HCEC 1CT (cell line): ENCODE measurements around the gene MVP.
"Not testable (repeated sequence)": the region's sequence is repeated elsewhere in the genome, so short reads cannot be mapped to it uniquely, and the experiment has no call there.

Experiments used
- DNase-seq: peaks from one replicate; pipeline ENCODE4 v3.0.0-alpha.2; 2017

Gene MVP

DNA sequence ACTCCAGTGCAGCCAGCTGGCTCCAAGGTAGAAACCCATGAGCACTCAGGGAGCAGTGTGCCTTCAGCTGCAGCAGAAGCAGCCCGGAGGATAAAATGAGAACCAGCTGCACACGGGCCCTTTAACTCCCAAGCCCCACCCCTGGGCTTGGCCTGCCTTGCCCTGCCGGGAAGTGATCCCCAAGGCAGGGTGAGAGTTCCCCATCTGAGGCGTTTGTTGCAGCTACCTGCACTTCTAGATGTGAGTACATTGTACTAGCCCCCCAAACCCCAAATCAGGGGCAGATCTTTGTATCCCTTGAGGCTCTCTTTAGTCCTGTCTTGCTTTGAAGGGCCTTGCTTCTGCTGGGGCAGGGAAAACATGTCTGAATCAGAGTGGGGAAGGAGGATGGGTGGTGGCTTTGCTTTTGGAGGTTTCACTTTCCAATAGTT, at the start of gene MVP:
Gene MVP, plus strand, starts transcription at position 192 of the 431 bp plus-strand sequence. CDS start 10,088 bp downstream, outside the sequence.
- DNase-seq = peak; percentile 74

DNA sequence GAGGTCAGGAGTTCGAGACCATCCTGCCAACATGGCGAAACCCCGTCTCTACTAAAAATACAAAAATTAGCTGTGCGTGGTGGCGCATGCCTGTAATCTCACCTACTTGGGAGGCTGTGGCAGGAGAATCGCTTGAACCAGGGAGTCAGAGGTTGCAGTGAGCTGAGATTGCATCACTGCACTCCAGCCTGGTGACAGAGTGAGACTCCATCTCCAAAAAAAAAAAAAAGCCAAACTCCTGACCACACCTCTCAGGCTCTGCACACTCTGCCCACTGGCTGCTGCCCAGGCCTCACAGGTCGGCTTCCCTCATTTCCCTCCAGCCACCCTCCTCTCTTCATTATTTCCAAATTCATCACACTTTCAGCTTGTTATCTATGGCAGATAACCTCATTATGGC, 47.9 kb upstream of the MVP start:
- DNase-seq = not testable (repeated sequence)

DNA sequence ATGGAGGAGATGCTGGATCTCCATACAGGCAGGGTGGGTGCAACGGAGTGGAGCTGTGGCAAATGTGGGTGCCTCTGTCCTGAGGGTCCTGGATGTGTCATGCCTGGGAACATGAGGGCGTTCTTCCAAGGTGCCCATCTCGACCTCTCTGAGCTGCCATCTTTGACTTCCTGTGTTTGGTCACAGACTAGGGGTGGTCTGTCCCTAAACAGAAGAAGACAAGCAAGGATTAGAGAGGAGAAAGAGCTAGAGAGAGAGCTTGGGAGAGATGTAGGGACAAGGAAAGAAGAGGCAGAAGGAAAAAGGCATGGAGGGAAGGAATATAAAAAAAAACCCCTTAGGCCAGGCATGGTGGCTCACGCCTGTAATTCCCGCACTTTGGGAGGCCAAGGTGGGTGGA, 45.5 kb upstream of the MVP start:
- no peak for DNase-seq

DNA sequence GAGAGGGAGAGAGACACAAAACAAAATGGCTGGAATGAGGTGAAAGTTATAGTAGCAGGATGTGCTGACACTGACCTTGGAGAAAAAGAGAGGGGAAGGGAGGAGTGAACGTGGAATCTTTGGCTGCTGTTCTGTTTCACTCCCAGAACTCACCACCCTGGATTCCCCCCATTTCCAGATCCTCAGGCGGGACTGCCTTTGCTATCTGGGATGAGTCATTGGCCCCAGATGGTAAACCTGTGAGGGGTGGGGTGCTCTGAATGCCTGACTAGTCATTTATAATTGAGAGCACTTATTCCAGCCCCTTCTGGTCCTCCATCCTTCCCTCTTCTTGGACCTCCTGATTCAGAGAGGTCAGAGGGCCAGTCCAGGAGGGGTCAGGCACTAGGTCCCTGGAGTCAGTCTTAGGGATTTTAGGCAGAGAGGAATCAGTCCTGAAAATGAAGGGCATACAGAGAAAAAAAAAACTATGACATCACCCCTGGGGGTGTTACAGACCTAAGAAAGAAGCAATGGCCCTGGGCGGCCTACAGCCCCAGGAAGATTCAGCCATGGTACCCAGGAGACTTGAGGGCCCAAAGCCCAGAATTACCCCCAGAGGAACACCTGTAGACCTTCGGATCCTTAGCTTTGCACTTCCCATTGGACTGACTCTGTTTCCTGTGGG, 44.4 kb upstream of the MVP start:
- DNase-seq = no peak

DNA sequence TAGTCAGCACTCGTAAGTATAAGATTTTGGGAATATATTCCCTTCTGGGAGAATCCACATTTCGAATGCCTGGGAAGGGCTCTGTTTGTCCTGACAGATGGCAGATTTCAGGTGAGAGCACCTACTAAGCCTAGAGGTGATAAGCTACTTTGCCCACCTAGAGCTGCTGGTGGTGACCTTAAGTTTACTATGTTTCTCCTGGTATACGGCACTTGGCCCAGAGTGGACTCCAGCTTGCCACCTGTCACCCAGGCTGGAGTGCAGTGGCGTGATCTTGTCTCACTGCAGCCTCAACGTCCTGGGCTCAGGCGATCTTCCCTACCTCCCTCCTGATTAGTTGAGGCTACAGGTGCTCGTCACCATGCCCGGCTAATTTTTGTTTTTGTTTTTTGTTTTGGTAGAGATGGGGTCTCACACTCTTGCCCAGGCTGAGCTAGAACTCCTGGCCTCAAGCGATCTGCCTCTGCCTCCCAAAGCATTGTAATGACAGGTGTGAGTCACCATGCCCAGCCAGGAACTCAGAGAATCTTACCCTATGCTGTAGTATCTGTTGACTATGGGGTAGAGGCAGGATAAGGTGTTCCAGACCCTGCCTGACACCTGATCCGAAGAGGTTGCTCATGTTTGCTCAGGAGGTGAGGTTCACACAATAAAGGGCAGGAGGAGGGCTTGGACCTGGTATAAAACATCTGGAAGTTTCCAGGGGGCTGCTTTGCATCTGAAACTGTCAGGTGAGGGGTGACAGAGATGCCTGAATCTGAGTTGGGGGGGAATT, 42.5 kb upstream of the MVP start, which contains the start of gene ZG16:
Gene ZG16, plus strand, starts transcription at position 681 of the 775 bp plus-strand sequence. CDS start 1,011 bp downstream, outside the sequence.
- DNase-seq = no peak

DNA sequence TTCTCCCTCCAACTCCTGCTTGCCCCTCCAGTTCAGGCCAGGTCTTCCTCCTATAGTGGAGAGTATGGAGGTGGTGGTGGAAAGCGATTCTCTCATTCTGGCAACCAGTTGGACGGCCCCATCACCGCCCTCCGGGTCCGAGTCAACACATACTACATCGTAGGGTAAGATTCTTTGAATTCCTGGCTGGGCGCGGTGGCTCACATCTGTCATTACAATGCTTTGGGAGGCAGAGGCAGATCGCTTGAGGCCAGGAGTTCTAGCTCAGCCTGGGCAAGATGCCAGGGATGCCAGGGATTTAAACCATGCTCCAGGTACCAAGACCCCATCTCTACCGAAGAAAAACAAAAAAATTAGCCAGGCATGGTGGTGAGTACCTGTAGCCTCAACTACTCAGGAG, 40.8 kb upstream of the MVP start:
- no peak for DNase-seq

DNA sequence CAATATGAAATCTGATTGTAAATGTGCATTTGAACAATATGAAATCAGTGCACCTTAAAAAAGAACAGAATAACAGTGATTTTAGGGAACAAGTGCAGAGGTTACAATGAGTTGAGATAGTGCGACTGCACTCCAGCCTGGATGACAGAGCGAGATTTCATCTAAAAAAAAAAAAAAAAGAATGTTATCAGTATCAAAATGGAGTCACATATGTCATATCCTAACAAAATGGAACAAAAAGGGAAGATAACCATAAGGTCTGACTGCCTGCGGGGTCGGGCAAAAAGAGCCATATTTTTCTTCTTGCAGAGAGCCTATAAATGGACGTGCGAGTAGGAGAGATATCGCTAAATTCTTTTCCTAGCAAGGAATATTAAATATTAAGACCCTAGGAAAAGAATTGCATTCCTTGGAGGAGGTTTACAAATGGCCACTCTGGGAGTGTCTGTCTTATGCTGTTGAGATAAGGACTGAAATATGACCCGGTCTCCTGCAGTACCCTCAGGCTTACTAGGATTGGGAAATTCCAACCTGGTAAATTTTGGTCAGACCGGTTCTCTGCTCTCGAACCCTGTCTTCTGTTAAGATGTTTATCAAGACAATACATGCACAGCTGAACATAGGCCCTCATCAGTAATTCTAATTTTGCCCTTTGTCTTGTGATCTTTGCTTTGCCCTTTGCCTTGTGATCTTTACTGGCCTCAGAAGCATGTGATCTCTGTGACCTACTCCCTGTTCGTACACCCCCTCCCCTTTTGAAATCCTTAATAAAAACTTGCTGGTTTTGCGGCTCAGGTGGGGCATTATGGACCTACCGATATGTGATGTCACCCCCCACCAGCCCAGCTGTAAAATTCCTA, 36.9 kb upstream of the MVP start:
- not testable (repeated sequence) for DNase-seq

DNA sequence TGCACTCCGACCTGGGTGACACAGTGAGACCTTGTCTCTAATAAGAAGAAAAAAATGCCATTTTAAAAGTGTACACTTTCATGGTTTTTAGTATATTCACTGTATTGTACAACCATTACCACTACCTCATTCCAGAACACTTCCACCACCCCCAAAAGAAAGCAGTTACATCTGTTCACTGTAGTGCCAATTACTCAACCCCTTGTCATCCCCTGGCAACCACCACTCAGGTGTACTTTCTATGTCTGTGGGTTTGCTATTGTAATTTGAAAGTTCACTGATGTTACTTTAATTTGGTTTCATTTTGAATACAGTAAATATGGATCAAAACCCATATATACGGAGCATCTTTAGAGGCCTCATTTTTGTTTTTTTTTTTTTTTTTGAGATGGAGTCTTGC, 36.1 kb upstream of the MVP start:
- DNase-seq = no peak

DNA sequence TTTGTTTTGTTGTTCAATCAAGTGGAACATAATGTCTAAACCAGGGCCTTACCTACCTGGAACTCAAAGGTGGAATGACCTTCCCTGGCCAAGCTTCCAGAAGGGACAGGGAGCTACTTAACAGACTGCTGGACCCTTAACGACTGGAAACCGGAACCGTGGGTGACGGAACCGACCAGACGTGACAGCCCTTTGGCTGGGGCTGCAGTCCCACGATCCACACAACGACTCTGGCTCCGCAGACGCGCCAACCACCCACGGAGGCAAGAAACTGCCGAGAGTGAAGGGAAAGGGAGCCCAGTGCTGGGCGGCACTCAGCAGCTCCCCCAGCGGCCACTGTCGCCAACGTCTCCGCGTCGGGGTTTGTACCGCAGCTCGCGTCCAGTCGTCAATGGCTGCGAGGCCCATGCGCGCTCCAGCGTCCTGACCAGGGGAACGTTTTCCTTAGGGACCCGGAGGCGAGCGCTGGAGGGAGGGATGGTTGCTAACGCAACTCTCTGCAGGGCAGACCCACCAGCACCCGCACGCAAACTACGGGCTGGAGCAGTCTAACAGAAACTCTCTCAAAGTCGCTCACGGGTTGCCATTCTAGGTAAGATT, 35.3 kb upstream of the MVP start:
- peak; percentile 32 for DNase-seq

DNA sequence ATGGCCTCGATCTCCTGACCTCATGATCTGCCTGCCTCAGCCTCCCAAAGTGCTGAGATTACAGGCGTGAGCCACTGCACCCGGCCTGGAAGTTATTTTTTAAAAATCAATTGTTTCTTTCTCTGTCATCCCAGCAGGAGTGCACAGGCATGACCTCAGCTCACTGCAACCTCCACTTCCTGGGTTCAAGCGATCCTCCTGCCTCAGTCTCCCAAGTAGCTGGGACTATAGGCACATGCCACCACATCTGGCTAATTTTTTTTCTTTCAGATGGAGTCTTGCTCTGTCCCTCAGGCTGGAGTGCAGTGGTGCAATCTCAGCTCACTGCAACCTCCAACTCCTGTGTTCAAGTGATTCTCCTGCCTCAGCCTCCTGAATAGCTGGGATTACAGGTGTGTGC, 33.1 kb upstream of the MVP start:
- DNase-seq = not testable (repeated sequence)

DNA sequence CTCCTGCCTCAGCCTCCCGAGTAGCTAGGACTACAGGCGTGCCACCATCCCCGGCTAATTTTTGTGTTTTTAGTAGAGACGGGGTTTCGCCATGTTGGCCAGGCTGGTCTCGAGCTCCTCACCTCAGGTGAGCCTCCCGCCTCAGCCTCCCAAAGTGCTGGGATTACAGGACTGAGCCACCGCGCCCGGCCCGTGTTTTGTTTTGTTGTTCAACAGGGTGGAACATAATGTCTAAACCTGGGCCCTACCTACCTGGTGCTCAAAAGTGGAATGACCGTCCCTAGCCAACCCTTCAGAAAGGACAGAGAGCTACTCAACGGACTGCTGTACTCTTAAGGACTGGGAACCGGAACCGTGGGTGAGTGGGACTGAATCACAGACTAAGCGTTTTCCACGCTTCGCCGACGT, 30.5 kb upstream of the MVP start:
- DNase-seq = no peak

DNA sequence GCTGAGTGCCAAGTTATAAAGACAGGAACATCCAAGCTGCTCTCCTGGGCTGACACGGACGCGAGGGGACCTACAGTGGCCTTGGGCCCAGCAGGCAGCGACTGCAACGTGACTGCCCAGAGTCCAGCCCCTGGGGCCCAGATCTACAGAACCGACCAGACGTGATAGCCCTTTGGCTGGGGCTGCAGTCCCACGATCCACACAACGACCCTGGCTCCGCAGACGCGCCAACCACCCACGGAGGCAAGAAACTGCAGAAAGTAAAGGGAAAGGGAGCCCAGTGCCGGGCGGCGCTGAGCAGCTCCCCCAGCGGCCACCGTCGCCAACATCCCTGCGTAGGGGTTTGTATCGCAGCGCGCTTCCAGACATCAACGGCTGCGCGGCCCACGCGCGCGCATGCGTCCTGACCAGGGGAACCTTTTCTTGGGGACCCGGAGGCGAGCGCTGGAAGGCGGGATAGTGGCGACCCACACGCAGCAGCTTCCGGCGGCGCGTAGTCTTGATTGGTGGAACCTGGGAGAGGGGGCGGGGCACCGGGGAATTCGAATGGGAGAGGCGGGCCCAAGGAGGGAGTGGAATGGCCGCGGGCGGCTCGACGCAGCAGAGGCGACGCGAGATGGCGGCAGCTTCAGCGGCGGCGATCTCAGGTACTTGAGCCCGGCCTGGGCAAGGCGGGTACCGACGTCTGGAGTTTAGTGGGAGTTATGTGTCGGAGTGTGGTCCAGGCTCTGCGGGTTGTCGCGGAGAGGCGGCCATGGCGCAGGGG, 29.9 kb upstream of the MVP start, which contains the start of gene KIF22:
Gene KIF22, plus strand, starts transcription at position 569 of the 766 bp plus-strand sequence. Its CDS starts 9 bp downstream, at position 578.
- peak; percentile 98 for DNase-seq

DNA sequence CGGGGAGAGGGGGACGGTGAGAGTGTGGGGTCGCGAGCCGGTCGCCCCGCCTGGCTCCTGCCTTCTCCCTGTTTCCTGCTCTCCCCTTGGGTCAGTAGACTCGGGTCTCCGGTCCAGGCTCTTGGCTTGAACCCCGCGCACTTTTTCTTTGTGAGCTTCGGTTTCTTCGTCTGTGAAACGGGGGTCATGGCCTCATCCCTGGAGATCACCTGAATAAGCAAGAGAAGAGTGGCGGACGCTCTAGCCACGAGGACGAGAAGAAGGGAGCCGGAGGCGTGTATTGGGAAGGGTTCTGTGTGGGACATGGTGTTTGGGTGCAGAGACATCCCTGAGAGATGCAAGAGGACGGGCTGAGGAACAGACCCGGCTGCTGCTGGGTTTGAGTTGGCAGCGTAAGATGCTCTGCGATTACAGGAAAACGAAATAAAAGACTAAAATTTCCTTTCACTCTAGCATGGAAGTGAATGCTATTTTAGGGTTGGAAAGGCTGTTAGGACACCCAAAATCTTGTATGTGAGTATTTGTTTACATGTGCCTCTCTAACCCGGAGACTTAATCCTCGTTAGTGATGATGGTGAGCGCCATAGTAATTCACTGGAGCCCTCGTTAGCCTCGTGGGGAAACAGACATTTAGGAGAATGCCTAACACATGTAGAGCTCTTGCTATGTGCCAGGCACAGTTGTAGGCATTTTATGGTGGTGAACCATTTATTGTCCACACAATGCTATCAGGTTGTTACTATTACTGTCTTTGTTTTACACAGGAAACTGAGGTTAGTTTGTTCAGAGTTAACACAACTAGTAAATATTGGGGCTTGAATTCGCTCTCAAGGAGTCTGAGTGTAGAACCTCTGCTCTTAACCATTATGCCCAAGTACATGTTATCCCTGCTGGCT, 29.1 kb upstream of the MVP start:
- no peak for DNase-seq

DNA sequence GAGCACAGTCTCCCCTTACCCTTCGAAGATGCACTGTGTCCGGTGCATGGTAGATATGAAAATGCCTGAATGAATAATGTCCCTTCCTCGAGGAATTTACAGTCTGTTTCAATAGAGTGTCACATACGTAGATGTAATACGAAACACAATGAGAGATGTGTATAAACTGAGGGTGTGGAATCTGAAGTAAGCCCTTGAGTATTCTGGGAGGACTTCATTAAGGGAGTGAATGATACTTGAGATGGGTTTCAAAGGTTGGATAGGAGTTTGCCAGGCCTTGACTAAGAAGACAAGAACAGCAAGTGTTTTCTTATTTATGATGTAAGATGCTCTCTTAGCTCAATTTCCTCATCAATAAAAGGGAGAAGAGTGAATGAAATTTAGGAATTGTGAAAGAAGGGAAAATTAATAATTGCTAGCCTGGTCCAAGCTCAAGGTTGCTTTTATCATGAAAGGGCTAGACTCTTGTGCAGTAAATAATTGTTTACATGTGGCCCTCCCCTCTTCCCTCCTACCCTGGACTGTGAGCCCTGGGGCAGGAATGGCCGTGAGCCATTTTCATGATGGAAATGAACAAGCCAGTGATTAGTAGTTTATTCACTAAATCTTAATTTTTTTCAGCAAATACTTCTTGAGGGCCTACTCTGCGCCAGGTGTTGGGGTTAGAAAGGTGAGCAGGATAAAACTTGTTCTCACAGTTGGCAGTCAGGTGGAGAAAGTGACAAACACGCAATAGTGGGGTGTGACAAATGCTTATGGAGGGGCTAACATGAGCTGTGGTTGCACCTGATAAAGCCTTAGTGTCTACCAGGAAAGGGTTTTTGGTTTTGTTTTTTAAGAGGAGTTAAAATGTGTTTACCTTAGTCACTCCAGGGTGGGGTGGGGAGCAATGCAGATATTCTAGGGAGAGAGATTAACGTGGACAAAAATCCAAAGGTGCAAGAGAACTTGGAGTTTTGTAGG, 28.1 kb upstream of the MVP start:
- DNase-seq = no peak

DNA sequence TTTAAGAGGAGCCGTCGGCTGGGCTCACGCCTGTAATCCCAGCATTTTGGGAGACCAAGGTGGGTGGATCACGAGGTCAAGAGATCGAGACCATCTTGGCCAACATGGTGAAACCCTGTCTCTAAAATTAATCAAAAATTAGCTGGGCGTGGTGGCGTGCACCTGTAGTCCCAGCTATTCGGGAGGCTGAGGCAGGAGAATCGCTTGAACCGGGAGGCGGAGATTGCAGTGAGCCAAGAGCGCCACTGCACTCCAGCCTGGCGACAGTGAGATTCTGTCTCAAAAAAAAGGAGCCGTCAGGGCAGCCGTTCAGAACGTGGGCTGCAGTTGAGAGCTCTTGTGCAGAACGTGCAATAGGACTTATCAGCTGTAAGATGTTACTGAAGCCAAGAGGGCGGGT, 27.1 kb upstream of the MVP start:
- not testable (repeated sequence) for DNase-seq

DNA sequence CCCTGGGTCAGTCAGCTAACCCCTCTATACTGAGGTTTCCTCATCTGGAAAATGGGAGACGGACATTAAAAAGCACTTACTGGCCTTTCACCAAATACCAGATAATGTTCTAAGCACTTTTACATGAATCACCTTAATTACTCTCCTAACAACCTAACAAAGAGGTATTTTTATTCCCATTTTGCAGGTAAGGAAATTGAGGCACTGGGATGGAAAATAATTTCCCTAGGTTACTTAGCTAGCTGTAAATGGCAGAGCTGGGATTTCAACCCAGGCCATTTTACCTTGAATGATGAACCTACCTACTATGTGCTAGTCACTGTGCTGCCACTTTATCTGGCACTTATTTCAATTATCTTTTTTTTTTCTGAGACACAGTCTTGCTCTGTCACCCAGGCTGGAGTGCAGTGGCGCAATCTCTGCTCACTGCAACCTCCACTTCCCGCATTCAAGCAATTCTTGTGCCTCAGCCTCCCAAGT, 26.0 kb upstream of the MVP start:
- no peak for DNase-seq

DNA sequence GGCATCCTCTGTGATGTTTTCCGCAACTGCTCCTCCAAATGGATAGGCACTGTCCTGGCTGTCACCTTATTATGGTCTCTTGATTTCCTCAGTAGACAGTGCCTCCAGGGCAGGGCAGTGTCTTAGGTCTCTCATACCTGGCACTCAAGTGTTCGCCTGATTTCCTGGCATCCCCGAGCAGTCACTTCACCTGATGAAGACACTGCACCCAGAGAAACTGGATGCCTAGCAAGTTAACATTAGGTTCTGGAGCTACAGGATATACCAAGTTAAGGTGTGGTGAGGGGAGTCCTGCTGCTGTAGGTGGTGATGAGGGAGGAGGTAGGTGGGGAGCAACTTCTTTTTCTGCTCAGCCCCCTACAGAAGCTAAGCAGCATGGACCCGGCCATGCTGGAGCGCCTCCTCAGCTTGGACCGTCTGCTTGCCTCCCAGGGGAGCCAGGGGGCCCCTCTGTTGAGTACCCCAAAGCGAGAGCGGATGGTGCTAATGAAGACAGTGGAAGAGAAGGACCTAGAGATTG, 17.8 kb upstream of the MVP start:
- DNase-seq = no peak

DNA sequence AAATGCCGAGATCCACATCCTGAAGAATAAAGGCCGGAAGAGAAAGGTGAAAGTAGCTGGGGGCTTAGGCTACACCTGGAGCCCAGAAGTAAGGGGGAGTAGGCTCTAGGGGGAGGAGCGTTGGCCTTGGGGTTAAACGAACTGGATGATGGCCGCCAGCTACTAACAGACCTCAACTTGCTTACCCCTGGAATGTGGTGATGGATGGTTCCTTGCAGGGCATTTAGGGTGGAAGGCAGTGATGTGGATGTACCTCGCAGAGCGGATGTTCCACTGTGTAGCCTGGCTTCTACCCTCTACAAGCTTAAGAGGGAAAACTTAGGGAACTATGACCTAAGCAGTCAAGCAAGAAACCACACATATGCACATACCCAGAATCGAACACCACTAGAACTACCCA, 16.2 kb upstream of the MVP start:
- DNase-seq = no peak
